ENCODE results near the gene SLCO2A1.

Gene SLCO2A1

DNA sequence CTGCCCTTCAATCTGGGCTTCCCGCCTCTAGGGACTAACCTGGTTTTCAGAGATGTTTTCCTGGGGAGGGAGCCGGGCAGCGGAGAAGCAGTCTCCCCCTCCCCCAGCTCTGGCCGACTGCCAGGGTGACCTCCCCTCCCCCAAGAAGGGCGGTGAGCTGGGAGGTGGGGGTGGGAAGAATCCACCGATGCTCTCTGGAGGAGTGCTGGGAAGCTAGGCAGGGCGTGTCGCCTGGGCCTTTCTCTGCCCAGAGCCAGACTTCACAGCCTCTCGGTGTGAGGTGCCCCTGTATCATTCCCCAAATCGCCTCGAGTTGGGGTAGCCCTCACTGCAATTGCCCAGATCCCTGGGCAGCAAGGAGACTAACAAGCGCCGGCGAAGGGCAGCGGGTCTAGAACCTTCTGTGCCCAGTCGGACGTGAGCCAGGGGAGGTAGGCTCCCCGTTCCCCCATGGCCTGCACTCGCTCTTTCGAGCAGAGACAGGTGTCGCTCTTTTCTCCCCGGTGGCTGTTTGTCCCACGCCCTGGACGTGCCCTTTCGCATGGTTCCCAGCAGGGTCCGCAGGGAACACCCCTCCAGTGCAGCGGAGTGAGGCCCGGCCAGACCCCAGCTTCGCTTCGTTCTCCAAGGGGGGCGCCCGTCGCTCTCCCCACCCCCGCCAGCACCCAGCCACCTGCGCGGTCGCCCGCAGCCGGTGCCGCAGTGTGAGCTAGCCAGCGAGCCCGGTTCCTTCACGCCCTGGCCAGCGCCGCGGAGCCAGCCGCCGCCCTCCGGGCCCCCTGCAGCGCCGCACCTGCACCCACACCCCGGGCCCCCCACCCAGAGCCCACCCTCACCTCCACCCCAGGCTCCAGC lies 135.1 kb downstream of the SLCO2A1 start:
- DNase-seq: no peak

DNA sequence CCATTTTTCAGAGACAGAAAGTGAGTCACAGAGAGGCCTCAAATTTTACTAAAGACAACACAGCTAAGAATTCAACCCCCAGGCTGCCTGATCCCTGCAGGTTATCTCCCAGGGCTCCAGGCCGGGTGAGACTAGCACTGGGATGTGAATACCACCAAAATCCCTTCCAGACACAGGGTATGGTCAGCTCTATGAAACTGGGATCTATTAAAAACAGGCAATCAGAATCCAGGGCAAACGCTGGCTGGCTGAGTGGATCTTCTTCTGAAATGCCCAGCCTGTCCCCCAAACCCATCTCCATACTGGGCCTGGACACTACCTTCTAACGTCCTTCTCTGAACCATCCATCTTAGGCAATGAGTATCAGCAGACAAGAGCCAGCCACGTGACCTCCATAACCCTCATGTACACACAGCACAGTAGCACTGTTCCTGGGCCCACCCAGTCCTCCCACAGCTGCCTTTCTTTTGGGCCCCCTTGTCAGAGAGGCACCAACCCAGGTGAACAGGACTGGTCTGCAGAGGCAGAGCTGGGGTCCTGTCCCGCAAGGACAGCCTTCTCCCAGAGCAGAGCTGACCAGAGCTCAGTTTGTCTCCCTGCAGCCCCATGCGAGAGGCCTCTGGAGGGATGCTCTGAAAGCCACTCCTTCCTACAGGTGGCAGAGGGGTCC lies 135.9 kb downstream of the SLCO2A1 start:
- DNase-seq: no peak

DNA sequence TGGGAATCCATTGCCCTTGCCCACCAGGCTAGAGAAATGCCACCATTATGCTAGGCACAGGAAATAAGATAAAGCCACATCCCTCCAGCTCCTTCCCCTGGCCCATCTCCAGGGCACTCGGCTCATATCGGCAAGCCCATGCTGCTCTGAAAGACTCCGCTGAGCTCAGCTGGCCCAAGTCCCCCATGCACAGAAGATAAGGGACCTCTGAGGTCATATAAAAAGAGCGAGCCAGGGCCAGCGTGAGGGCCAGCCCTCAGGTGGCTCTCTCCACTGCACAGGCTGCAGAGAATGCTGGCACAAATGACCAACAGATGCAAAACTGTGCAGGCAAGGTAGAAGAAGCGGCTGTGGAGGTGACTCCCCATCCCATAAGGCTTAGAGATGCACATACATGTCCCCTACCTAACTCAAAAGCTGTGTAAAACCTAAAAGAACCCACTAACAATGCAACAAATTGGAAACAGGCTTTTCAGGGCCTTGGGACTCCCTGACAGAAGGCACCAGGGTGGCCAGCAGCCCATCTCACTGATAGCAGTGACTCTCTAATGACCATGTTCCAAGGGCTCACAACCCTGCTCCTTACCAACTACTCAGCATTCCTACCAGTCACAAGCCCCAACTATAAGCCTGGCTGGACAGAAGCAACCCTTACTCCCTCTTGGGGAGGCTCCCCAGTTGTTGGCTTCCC lies 137.0 kb downstream of the SLCO2A1 start:
- no peak for DNase-seq

DNA sequence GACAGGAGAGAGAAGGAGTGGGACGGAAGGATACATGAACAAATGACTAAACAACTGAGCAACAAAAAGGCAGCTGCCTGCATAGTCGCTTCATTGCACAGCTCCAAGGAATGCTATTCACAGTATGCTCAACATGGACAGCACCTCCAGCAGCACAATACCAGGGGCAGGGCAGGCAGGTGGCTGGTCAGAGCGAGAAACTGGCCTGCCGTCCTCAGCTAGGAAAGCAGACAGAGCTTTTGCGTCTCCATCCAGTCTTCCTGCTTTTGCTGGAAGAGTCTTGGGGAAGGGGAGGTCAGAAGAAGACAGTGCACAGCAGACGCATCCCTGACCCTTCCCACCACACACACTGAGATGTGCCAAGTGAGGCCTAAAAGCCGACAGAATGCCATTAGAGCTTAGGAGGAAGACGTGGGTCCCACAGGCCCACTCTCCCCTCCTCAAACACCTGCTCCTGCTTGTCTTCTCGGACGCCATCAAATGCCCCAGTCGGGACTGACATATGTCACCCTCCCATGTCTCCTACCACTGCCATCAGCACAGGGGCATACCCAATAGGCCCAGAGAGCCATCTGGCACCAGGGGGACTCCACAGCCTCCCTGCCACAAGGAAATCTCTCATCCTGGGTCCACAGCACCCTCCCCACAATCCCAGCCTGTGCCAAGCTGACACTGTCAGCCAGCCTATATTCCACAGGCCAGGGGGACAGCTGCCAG lies 137.9 kb downstream of the SLCO2A1 start:
- DNase-seq: no peak

DNA sequence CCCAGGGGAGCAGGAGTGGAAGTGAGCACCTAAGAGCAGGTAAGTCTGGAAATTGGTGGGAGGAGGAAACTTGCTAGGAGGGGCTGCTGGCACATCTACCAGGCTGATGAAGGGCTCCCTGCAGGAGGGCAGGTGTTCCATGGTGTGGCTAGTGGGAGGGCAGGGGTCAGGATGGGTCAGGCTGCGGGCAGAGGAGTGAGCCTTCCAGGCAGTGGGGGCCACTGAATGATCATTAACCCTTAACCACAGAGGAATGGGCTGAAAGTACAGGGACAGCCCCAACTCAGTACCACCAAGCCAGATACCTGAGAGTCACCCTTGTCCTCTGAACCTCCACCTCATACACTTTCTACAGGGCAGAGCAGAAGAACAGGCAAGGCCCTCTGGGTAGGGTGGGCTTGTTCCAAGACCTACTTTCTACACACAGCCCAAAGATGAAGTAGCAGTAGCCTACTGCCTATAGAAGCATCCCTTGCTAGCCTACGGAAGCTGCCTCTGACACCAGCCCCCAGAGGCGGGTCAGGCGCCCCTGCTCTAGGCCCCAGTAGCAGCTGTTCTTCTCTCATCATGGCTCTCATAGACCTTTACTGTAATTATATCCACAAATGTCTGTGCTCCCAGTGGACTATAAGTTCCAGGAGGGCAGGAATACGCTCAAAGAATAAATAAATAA lies 138.6 kb downstream of the SLCO2A1 start:
- no peak for DNase-seq

DNA sequence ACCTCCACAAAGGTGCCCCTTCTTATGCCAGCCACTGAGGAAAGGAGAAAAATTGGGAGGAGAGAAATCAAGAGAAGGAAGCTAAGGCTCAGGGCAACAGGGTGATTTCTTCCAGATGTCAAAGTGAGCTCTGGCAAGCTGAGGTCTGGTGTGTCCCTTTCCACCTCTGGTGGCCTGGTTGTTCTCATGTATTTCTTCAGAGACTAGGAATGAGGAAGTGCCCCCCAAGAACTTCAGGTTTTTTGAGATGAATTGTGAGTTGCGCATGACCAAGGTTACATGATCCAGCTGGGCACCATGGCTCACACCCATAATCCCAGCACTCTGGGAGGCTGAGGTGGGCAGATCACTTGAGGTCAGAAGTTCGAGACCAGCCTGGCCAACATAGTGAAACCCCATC lies 139.7 kb downstream of the SLCO2A1 start:
- DNase-seq: no peak

DNA sequence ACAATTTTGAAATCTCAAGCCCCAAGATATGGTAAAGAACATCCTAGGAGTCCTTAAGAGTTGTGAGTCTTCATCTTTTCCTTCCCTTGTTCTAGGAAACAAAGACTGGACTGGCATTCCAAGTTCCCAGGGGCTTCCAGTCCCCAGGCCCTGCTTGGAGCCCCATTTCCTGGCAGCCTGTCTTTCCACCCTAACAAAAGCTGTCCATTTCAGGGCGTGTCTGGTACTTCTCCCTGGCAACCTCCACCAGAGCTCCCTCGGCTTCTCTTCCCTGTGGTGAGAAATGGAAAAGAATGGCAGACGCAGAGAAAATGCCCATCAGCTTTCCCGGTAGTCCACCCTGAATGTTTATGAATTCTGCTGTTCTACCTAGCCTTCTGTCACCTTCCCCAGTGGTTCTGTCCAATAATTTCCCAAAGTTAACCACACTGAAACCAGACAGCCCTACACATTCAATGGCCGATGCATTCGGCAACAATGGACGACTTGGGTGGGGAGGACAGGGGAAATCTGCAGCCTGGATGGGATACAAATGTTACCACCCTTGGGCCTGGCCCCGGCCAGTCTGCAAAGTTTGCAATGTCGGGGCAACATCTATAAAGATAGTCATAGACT lies 140.9 kb downstream of the SLCO2A1 start:
- DNase-seq: no peak

DNA sequence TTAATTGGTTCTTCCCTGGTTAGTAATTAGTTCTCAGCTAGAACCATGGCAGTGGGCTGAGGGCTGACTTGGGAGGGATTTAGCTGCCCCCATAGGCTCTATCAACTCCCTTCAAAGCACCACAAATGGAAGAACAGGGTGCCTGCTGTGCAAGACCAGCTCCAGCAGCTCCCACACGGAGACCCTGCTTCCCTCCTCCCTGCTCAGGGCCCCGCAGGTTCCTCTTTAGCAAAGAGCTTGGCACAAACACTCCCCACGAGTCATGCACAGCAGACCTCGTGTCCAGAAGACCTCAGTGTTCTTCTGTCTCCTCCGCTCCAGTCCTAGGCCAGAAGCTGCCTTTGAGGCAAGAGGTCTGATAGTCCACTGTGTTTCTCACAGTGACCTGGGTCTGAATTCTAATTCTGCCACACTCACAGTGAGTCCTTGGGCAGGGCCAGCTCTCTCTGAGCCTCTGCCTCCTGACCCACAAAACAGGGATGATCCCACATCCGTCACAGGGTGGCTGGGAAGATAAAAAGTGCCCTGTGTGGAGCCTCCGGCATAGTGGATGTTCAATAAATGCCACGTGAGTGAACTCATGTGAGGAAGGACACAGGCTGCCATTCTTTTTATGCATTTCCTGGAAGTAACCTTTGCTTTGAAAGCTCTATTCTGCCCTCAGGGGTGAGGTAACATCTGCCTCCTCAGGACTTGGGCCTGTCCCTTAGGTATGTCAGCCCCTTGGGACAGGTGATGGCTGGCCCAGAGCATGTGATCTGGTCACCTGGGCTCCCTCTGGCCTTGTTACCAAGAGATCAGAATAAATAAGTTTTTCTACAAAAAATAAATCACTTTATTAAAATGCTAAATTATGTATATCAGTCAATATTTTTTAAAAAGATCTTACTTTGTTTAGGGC lies 141.7 kb downstream of the SLCO2A1 start:
- DNase-seq: no peak

DNA sequence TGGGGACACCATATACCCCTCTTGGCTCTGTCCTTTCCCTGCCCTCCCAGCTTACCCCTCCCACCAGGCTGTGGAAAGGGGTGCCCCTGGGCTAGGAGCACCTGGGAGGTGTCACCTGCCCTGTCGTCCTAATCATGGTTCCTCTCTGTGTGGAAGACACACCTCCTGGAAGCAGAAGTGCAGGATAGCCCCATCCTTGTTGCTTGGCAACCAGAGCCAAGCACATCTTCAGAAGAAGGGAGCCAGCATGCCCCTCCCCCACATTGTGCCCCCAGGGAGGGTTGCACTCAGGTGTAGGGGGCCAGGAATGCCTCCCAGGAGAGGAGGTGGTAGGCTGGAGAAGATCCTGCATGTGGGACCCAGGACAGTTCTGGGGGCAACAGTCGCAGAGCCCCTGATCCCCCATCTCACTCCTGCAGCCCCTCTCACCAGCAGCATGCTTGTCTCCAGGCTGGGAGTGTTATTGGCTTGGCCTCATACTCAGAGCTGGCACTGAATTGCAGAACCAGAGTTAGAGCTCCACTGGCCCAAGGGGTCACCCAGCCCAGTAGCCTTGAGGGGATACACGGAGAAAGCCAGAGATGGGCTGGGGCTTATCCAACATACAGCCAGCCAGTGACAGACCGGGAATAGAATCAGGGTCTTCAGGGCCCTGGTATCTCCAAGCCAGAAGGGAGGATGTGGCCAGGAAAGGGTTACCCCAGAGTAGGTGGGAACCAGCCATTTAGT lies 142.5 kb downstream of the SLCO2A1 start:
- DNase-seq: no peak

DNA sequence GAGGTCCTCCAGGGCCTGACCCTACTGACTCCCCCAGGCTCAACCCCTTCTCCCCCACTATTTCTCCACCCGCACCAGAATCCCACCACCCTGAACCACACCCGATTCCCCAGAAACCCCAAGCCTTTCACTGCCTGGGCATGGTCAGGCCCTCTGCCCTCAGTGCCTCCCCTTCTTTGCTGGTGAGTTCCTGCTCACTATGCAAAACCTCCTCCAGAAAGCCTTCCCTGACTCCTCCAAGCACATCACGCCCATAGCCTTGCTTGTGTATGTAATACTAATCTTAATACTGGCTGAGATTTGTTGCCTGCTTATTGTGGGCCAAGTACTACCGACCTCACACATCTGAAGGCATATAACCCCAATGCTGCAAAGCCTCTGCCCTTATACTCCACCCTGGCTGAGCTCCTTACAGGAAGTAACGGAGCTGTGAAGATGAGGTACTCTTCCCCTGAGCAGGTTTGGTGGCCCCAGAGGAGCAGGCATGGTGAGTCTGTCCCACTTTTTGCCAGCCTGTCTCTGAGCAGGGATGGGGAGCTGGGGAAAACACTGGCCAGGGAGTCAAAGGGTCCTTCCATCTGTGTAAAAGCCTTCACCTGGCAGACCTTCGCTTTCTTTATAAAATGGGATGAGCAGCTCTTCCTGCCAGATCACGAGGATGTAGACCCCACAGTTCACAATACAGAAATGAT lies 143.5 kb downstream of the SLCO2A1 start:
- no peak for DNase-seq

DNA sequence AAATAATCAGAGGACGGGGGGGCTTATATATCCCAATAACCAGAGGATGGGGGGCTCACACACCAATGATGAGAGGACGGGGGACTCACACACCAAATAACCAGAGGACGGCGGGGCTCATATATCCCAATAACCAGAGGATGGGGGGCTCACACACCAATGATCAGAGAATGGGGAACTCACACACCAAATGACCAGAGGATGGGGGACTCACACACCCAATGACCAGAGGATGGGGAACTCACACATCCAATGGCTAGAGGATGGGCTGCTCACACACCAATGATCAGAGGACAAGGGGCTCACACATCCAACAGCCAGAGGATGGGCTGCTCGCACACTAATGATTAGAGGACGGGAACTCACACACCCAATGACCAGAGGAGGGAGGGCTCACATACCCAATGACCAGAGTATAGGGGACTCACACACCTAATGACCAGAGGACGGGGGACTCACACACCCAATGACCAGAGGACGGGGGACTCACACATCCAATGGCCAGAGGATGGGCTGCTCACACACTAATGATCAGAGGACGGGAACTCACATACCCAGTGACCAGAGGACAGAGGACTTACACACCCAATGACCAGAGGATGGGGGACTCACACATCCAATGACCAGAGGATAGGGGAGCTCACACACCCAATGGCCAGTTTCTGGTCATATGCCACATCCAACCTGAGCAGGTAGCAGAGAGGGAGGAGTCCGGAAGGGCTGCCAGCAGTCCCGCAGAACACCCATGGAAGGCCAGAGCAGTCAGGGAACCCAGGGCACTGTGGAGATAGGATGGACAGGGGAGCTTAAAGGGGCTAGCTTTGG lies 144.6 kb downstream of the SLCO2A1 start:
- no peak for DNase-seq

DNA sequence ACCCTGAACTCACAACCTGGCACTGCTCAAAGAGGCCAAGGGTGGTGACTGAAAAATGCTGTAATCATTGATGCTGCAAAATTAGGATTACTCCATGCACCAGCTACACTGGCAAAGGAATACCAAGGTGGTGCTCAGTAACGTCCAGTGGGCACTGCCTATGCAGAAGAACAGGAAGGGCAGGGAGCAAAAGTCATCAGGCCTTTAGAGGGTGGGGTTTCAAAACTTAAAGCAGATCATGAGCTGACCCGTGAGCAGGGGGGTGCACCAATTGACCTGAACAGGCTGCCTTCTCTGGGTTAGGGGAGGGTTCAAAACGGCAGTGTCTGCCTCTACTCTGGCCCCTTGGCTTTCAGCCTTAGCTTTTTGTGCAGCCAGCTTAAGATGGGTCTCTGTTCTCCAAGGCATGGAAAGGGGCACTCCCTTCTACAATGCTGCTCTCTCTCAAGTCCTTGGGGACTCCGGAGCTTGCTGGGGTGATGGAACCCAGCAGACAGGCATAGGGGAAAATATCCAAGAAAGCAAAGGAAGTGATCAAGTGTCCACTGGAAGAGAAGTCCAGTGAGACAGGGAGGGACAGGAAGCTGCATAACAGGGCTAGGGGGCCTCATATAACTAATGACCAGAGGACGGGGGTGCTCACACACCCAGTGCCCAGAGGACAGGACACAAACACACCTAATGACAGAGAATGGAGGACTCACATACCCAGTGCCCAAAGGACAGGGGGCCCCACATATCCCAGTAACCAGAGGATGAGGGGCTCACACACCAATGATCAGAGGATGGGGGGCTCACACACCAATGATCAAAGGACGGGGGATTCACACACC lies 145.5 kb downstream of the SLCO2A1 start:
- DNase-seq: no peak

DNA sequence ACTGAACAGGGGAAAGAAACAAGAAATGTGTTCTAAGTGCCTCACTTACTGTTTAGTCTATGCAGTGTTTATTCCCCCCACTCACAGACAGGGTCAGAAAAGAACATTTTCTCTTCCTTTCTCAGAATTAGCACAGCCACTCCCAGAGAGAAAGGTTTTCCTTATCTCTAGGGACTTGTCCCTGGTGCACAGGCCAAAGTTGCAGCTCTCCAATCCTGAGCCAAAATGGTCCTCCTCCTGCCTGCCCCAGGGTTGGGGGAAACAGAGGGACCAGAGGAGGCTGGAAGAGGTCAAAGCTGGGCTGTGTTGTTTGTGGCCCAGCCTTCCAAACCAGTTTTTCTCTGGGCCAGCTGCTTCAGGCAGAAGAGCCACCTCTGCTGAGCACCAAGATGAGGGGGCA lies 146.1 kb downstream of the SLCO2A1 start:
- DNase-seq: no peak

DNA sequence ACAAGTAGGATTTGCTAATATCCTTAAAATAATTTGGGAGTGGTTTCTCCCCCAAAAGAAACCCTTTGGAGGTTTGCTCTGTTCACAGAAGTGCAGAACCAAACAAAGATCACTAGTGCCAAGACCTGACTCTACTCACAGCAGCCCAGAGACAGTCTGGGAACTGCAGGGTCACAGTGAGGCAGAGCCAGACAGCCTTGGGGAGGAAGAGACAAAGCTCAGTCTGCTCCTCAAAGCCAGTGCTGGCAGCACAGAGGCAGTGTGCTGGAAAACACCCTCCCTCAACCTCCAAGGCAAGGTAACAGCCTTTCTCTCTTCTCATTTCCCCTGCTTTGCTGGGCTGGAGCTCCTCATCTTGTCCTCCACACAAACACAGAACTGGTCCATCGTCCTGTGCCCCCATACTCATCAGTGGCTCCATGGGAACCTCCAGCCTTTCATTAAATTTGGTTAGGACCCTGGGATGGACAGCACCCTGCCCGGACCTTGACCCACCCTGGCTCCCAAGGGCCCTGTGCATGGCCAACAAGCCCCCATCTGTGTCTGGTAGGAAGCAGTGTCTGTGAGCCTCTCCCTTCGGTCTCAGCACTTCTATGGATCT lies 146.6 kb downstream of the SLCO2A1 start:
- DNase-seq: no peak

DNA sequence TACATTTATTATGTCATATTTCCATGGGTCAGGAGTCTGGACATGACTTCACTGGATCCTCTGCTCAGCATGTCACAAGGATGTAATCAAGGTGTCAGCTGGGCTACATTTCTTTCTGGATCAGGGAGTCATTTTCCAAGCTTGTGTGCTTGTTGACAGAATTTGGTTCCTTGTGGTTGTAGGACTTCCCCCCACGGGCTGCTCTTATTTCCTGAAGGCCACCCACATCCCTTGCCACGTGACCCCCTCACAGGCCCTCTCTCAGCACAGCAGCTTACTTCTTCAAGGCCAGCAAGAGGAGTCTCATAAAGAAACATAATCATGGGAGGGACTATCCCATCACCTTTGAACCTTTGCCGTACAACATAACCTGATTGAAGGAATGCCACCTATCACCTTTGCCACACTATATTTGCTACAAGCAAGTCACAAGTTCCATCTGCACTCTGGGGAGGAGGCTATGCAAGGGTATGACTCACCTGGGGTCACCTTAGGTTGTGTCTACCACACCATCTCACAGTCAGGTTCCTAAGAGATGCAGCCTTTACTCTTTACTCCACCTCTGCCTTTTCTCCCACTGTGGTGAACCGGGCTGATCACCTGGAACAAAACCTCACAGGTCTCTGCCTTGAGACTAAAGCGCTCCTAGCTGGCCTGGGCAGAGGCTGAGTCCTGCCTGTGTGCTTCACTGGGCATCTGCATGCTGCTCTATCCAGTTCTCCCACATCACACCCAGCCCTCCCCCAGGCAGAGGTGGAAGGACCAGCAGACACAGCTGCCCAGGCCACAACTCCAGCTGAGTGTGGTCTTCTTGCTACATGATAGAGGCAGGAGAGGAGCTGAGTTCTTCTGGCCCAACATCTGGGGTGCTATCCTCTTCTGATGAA lies 147.5 kb downstream of the SLCO2A1 start:
- peak; percentile 21 for DNase-seq

DNA sequence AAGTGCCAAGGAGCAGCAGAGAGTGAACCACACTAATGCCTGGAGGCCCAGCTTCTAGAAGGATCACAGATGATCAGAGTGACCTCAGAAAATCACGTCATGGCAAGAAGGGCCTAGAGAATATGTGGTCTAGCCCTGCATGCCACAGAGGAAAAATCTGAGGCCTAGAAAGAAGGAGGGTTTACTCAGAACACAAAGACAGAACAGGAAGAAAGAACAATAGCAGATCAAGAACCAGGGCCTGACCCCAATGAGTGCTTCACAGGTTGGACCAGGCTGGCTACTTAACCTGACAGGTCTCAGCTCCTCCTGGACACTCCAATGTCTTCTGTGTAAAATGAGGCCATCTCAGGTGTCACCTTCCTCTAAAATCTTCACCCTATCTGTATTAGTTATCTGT lies 148.2 kb downstream of the SLCO2A1 start:
- DNase-seq: no peak
